Measurements from ENCODE around the gene ZNF2. TPM values are rescaled to one million over a fixed set of nuclear protein-coding genes. Genes with fewer than 3 reads are reported as not detected.
A peak's percentile ranks its signal among the peaks of the same experiment; 100 is the strongest.

The ZNF2 gene
- polyA plus RNA-seq, 1 donor from 2014 or later, result 4.1 TPM

- H3K9me2 ChIP-seq (ENCODE audit: insufficient read depth, low read length), result no peaks in the 10 kb centered on the region
- H3K36me3 ChIP-seq (ENCODE audit: insufficient read depth, low read length), result peaks cover 12% of the 10 kb centered on the region
- no peaks in the 10 kb centered on the region for H3K27me3 ChIP-seq (ENCODE audit: insufficient read depth, low read depth, low read length)
- no peaks in the 10 kb centered on the region for H3F3A ChIP-seq (ENCODE audit: insufficient read depth, low read length, poor library complexity, severe bottlenecking)
- H3K79me2 ChIP-seq (replicated peaks; ENCODE audit: insufficient read depth, low read length), result peaks cover 10% of the 10 kb centered on the region
- peak; percentile 79 for TF ChIP-seq RAD21 (conservative IDR thresholded peaks at IDR 0.05)
- peak; percentile 85 for TF ChIP-seq POLR2AphosphoS5 (IDR thresholded peaks at IDR 0.05)
- TF ChIP-seq, protein P1, sequence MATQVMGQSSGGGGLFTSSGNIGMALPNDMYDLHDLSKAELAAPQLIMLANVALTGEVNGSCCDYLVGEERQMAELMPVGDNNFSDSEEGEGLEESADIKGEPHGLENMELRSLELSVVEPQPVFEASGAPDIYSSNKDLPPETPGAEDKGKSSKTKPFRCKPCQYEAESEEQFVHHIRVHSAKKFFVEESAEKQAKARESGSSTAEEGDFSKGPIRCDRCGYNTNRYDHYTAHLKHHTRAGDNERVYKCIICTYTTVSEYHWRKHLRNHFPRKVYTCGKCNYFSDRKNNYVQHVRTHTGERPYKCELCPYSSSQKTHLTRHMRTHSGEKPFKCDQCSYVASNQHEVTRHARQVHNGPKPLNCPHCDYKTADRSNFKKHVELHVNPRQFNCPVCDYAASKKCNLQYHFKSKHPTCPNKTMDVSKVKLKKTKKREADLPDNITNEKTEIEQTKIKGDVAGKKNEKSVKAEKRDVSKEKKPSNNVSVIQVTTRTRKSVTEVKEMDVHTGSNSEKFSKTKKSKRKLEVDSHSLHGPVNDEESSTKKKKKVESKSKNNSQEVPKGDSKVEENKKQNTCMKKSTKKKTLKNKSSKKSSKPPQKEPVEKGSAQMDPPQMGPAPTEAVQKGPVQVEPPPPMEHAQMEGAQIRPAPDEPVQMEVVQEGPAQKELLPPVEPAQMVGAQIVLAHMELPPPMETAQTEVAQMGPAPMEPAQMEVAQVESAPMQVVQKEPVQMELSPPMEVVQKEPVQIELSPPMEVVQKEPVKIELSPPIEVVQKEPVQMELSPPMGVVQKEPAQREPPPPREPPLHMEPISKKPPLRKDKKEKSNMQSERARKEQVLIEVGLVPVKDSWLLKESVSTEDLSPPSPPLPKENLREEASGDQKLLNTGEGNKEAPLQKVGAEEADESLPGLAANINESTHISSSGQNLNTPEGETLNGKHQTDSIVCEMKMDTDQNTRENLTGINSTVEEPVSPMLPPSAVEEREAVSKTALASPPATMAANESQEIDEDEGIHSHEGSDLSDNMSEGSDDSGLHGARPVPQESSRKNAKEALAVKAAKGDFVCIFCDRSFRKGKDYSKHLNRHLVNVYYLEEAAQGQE (IDR thresholded peaks at IDR 0.05; ENCODE audit: borderline replicate concordance), result peak; percentile 39
- peak; percentile 80 for TF ChIP-seq MXI1 (conservative IDR thresholded peaks at IDR 0.05; ENCODE audit: poor library complexity, severe bottlenecking)
- peak; percentile 36 for TF ChIP-seq EP300 (conservative IDR thresholded peaks at IDR 0.05; ENCODE audit: poor library complexity, severe bottlenecking)
- no peak for TF ChIP-seq EZH2 (IDR thresholded peaks at IDR 0.05; ENCODE audit: borderline replicate concordance, insufficient read depth, low read length, poor library complexity, severe bottlenecking)
- peak; percentile 78 for TF ChIP-seq TAF1 (IDR thresholded peaks at IDR 0.05; ENCODE audit: low read depth)
- TF ChIP-seq CTCF (IDR thresholded peaks at IDR 0.05; ENCODE audit: poor library complexity, severe bottlenecking), result peak; percentile 81
- peak; percentile 55 for TF ChIP-seq SMC3 (conservative IDR thresholded peaks at IDR 0.05; ENCODE audit: poor library complexity)
- H3K4me2 ChIP-seq (ENCODE audit: low read length), result peak within 1 kb of the TSS; percentile 52
- H3K9me3 ChIP-seq (ENCODE audit: low read length), result peaks cover 18% of the 10 kb centered on the region
- peak within 1 kb of the TSS; percentile 82 for H2AFZ ChIP-seq (ENCODE audit: low read depth, low read length)
- H3K4me3 ChIP-seq (ENCODE audit: low read length), result peak within 1 kb of the TSS; percentile 97
- peak within 1 kb of the TSS; percentile 86 for H3K9ac ChIP-seq (ENCODE audit: low read length)
- H4K20me1 ChIP-seq (ENCODE audit: insufficient read depth), result no peaks in the 10 kb centered on the region
- peak within 1 kb of the TSS; percentile 80 for H3K27ac ChIP-seq (ENCODE audit: low read length)
Measured at GRCh38 chr2:95207111-95207961, 41.7 kb downstream of the ZNF2 start, which contains the start of gene ZNF892. ZNF892 (plus strand) TSS chr2:95207521; CDS start chr2:95207816, 295 bp downstream.

GRCh38 chr2:95208106-95208505 is 42.5 kb downstream of the ZNF2 start:
- peak overlapping the region; percentile 97 for H3K4me3 ChIP-seq (ENCODE audit: low read length)
- H2AFZ ChIP-seq (ENCODE audit: low read depth, low read length), result peak overlapping the region; percentile 82
- H3K27me3 ChIP-seq (ENCODE audit: insufficient read depth, low read depth, low read length), result no peaks in the 10 kb centered on the region
- no peaks in the 10 kb centered on the region for H4K20me1 ChIP-seq (ENCODE audit: insufficient read depth)
- peaks cover 19% of the 10 kb centered on the region for H3K36me3 ChIP-seq (ENCODE audit: insufficient read depth, low read length)
- no peaks in the 10 kb centered on the region for H3K9me2 ChIP-seq (ENCODE audit: insufficient read depth, low read length)
- peaks cover 10% of the 10 kb centered on the region for H3K79me2 ChIP-seq (replicated peaks; ENCODE audit: insufficient read depth, low read length)
- H3F3A ChIP-seq (ENCODE audit: insufficient read depth, low read length, poor library complexity, severe bottlenecking), result no peaks in the 10 kb centered on the region
- H3K4me2 ChIP-seq (ENCODE audit: low read length), result peak overlapping the region; percentile 18
- peak overlapping the region; percentile 80 for H3K27ac ChIP-seq (ENCODE audit: low read length)
- H3K9ac ChIP-seq (ENCODE audit: low read length), result peak overlapping the region; percentile 86
- peaks cover 25% of the 10 kb centered on the region for H3K9me3 ChIP-seq (ENCODE audit: low read length)
- TF ChIP-seq CTCF (IDR thresholded peaks at IDR 0.05; ENCODE audit: poor library complexity, severe bottlenecking) (no peak), POLR2AphosphoS5 (IDR thresholded peaks at IDR 0.05) (no peak), EZH2 (IDR thresholded peaks at IDR 0.05; ENCODE audit: borderline replicate concordance, insufficient read depth, low read length, poor library complexity, severe bottlenecking) (no peak), TAF1 (IDR thresholded peaks at IDR 0.05; ENCODE audit: low read depth) (no peak), SMC3 (conservative IDR thresholded peaks at IDR 0.05; ENCODE audit: poor library complexity) (no peak), MXI1 (conservative IDR thresholded peaks at IDR 0.05; ENCODE audit: poor library complexity, severe bottlenecking) (no peak), RAD21 (conservative IDR thresholded peaks at IDR 0.05) (no peak), EP300 (conservative IDR thresholded peaks at IDR 0.05; ENCODE audit: poor library complexity, severe bottlenecking) (no peak)
- TF ChIP-seq, protein P1 (IDR thresholded peaks at IDR 0.05; ENCODE audit: borderline replicate concordance), result no peak
